Activated T-cell treated with anti-CD3 and anti-CD28 coated beads, Interleukin-2, amount 50 U/mL, for 24 hours (primary cell): ENCODE measurements around the gene FBXO40.

Source experiments
- DNase-seq: peaks from one replicate; pipeline ENCODE4 v3.0.0-alpha.2; 2020
- H3K27ac Mint-ChIP-seq: 2 replicates; pipeline ENCODE4 v1.8.0; 2020; ENCODE audit warnings: mild to moderate bottlenecking, mixed read lengths
- H3K27me3 Mint-ChIP-seq: 2 replicates; pipeline ENCODE4 v1.8.0; 2020; ENCODE audit warnings: mixed read lengths
- H3K36me3 Mint-ChIP-seq: 2 replicates; pipeline ENCODE4 v1.8.0; 2020; ENCODE audit warnings: low read depth, mixed read lengths
- H3K4me1 Mint-ChIP-seq: 2 replicates; pipeline ENCODE4 v1.8.0; 2020; ENCODE audit warnings: low read depth, mixed read lengths
- H3K4me3 Mint-ChIP-seq: 2 replicates; pipeline ENCODE4 v1.8.0; 2020; ENCODE audit warnings: mild to moderate bottlenecking, moderate library complexity, mixed read lengths
- H3K9me3 Mint-ChIP-seq: 2 replicates; pipeline ENCODE4 v1.8.0; 2020; ENCODE audit warnings: mixed read lengths

FBXO40 gene

DNA sequence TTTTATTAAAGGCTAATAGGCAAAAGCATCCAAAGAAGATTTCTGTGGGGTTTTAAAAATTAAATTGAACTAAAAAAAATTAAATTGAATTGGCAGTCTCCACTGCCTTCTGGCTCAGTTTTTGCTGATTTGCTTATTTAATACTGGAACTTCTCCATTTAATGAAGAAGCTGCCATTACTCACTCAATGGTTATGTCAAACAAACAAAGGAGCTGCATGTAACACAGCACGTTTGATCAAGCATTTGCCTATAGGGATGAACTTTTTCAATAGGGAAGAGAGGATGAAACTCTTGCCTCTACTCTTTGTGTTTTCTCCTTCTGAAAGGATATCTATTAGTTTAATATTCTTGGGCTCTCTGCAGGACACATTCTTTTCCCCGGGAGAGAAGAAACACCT lies 72.3 kb downstream of the FBXO40 start:
- H3K36me3 Mint-ChIP-seq: peaks cover 86% of the 10 kb centered on the region
- H3K4me3 Mint-ChIP-seq: no peak overlapping the region
- no peak overlapping the region for H3K27ac Mint-ChIP-seq
- H3K27me3 Mint-ChIP-seq: no peaks in the 10 kb centered on the region
- H3K9me3 Mint-ChIP-seq: peaks cover 5% of the 10 kb centered on the region
- H3K4me1 Mint-ChIP-seq: peaks cover 11% of the 10 kb centered on the region
- no peak for DNase-seq

- no peaks in the 10 kb centered on the region for H3K4me1 Mint-ChIP-seq
- H3K4me3 Mint-ChIP-seq: no peak overlapping the region
- H3K36me3 Mint-ChIP-seq: peaks cover 84% of the 10 kb centered on the region
- H3K9me3 Mint-ChIP-seq: no peaks in the 10 kb centered on the region
- H3K27me3 Mint-ChIP-seq: no peaks in the 10 kb centered on the region
- no peak overlapping the region for H3K27ac Mint-ChIP-seq
- DNase-seq: no peak
These were observed 74.2 kb downstream of the FBXO40 start for GRCh38 chr3:121667333-121667732.

GRCh38 chr3:121670676-121671075 lies 77.5 kb downstream of the FBXO40 start:
- Mint-ChIP-seq H3K4me1 (no peaks in the 10 kb centered on the region), H3K27me3 (no peaks in the 10 kb centered on the region), H3K36me3 (peaks cover 78% of the 10 kb centered on the region), H3K27ac (no peak overlapping the region), H3K4me3 (no peak overlapping the region), H3K9me3 (no peaks in the 10 kb centered on the region)
- no peak for DNase-seq

DNA sequence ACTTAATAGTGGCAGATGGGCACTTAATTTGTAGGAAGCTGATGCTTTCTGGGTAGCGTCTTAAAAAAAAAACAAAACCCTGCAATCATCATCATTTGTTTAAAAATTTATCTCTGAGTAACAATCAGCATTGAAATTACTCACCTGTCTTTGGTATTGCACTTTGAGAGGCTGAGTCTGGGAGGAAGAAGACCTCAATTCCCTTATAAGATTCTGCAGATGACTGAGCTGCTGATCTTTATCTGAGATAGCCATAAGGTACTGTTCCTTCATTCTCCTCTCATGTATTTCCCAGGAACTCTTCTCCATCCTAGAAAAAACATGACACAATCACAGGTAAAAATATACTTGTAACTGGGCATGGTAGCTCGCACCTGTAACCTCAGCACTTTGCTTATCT lies 84.0 kb downstream of the FBXO40 start:
- Mint-ChIP-seq H3K4me1 (no peaks in the 10 kb centered on the region), H3K4me3 (no peak overlapping the region), H3K9me3 (no peaks in the 10 kb centered on the region), H3K36me3 (peaks cover 86% of the 10 kb centered on the region), H3K27ac (no peak overlapping the region), H3K27me3 (no peaks in the 10 kb centered on the region)
- DNase-seq: no peak
